NCI-H1105 (cell line): ENCODE data around the gene THRAP3.
"Not testable (repeated sequence)": the region's sequence is repeated elsewhere in the genome, so short reads cannot be mapped to it uniquely, and the experiment has no call there.

ENCODE experiments used
- DNase-seq: peaks from one replicate; lab custom pipeline; 2025; lab: John Stamatoyannopoulos, UW

Gene THRAP3

DNA sequence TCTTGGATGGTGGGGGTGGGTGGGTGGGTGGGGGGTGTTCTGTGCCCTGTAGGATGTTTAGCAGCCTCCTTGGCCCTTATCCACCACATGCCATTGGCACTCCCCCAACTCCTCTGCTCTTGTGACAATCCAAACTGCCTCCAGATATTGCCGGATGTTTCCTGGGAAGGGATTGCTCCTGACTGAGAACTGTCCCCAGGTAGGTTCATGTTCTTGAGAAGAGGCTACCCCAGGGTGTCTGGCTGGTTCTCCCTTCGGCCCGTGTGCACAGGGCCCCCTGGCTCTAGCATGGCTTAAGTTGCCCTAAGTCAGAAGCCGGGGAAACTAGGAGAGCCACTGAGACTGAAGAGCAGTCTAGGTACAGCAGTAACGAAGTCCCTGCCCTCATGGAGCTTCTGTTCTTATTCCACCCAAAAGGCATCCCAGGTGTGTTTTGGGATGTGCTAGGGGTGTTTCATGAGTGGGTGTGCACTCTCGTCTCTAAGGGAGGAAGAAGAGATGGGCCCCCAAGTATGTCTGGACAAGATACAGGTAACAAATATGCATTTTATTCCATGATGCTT, 19.8 kb upstream of the THRAP3 start:
- no peak for DNase-seq

DNA sequence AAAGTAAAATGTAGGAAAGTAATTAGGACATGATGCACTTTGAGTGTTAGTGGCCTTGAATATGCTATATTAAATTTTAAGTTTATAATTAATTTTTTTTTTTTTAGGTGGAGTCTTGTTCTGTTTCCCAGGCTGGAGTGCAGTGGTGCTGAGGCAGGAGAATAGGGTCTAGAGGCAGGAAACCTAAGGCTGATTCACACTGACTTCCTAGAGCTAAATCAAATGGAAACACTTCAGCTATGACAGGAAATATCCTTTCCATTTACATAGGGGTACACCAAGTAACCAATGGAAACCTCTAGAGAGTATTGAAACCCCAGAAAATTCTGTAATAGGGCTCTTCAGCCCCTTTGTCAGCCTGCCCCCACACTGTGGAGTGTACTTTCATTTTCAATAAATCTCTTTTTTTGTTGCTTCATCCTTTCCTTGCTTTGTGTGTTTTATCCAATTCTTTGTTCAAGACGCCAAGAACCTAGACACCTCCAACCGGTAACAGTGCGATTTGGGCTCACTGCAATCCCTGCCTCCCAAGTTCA, 17.9 kb upstream of the THRAP3 start:
- no peak for DNase-seq

DNA sequence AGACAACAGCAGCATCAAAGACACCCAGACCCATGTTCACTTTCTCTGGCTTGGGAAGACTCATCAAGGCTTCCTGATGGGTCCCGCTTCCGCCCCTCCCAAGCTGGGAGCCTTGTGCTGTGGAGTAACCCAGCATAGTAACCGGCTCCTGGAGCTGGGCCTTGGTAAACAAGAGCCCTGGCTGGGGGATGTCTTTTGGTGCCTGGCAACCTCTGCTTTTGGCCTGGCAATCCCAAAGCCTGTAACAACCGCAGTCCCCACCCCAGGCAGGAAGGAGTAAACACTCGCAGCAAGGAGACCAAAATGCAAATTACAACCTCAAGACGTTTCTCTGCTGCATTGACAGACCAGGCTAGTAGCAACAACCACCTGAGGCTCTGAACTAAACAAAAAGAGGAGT, 16.9 kb upstream of the THRAP3 start:
- no peak for DNase-seq

DNA sequence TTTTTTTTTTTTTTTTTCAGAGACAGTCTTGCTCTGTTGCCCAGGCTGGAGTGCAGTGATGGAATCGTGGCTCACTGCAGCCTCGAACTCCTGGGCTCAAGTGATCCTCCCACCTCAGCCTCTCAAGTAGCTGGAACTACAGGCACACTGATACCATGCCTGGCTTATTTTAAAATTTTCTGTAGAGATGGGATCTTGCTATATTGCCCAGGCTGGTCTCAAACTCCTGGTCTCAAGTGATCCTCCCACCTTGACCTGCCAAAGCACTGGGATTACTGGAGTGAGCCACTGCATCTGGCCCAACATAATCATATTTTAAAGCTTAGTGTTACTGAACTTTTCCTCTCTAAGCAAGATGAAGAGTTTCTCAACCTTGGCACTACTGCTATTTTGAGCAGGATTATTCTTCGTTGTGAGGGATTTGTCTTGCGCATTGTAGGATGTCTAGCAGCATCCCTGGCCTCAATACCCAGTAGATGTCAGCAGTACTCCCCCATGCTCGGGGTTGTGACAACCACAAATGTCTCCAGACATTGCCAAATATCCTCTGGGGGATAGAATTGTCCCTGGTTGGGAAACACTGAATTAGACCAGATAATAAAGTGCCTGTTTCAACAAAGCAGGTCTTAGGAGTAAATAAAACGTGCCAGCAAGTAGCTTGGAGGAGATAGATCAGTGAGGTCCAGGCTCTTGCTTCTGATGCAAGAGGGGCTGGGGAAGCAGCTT, 15.1 kb upstream of the THRAP3 start:
- no peak for DNase-seq

DNA sequence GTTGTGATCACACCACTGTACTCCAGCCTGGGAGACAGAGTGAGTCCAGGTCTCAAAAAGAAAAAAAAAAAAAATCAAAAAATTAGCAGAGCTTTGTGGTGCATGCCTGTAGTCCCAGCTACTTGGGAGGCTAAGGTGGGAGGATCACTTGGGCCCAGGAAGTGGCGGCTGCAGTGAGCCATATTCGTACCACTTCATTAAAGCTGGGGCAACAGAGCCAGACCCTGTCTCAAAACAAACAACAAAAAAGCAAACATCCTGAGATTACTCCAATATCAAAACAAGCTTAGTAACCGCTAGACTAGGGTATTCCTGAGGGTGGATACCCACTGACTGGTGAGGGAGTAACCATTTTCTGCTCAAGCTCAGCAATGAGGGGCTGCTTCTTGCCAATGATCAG, 12.9 kb upstream of the THRAP3 start:
- no peak for DNase-seq

DNA sequence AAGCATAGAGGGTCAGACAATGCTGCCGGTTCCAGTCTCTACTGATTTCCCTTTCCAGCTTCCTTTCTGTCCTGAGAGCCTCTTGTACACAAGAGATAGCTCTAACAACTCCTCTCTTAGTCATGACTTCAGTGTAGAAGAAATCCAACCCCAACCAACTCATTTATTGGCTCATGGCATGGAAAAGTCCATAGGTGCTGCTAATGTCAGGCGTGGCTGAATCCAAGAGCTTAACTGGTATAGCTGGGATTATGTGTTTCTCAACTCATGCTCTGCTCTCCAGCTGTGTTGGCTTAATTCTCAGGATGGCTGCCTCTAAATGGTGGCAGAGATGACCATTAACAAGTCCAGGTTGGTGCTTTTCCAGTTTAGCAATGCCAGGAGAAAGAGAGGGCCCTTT, 12.4 kb upstream of the THRAP3 start:
- no peak for DNase-seq

DNA sequence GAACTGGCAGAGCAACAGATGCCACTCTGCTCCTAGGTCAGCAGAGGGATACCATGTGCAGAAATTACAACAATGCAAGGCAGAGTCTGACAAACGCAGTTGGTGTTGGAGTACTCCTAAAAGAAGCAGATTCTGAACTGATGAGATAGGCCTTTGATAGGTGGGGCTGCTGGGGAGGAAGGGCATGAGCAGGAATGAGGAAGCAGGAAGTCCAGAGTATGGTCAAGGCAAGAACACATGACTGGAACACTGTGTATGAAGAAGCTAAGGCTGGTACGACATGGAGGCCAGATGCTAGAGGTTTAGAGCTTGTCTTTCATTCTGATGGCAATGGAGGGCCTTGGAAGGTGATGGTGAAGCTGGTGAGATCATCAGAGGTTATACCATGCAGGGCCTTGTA, 11.5 kb upstream of the THRAP3 start:
- DNase-seq, result no peak

DNA sequence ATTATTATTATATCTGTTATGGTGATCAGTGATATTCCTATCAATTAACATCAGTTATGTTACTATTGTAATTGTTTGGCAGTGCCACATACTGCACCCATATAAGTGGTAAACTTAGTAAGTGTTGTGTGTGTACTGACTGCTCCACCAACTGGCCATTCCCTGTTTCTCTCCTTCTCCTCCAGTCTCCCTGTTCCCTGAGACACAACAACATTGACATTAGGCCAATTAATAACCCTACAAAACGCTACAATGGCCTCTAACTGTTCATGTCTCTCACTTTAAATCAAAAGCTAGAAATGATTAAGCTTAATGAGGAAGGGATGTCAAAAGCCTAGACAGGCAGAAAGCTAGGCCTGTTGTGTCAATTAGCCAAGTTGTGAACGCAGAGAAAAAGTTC, 6.6 kb upstream of the THRAP3 start:
- no peak for DNase-seq

DNA sequence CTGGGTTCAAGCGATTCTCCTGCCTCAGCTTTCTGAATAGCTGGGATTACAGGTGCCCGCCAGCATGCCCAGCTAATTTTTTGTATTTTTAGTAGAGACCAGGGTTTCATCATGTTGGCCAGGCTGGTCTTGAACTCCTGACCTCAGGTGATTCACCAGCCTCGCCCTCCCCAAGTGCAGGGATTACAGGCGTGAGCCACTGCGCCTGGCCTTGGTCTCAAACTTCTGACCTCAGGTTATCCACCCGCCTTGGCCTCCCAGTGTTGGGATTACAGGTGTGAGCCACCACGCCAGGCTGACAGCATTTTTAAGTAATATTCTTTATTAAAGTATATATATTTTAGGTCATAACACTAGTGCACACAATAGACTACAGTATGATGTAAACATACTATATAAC, 2.3 kb upstream of the THRAP3 start:
- not testable (repeated sequence) for DNase-seq

DNA sequence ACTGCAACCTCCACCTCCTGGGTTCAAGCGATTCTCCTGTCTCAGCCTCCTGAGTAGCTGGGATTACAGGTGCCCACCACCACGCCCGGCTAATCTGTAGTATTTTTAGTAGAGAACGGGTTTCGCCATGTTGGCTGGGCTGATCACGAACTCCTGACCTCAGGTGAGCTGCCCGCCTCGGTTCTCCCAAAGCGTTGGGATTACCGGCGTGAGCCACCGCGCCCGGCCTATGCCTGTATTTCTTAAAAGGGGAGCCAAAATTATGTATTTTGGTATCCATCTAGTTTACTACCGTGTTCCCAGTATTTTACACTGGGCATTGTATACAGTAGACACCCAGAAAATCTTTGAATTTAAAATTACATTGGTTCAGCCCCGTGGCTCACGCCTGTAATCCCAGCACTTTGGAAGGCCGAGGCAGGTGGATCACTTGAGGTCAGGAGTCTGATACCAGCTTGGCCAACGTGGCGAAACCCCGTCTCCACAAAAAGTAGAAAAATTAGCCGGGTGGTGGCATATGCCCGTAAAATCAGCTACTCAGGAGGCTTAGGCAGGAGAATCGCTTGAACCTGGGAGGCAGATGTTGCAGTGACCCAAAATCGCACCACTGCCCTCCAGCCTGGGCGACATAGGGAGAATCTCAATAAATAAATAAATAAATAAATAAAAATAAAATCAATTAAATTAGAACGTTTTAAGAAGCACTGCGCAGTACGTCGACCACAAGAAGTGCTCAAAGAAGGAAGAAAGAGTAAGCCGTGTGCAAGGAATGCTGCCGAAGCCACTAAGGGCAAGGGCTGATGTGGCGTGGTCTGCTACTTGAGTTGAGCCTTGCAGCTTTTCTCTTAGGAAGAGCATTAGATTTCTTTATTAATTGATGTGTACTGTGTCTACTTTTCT, 1.5 kb upstream of the THRAP3 start:
- DNase-seq, result no peak

DNA sequence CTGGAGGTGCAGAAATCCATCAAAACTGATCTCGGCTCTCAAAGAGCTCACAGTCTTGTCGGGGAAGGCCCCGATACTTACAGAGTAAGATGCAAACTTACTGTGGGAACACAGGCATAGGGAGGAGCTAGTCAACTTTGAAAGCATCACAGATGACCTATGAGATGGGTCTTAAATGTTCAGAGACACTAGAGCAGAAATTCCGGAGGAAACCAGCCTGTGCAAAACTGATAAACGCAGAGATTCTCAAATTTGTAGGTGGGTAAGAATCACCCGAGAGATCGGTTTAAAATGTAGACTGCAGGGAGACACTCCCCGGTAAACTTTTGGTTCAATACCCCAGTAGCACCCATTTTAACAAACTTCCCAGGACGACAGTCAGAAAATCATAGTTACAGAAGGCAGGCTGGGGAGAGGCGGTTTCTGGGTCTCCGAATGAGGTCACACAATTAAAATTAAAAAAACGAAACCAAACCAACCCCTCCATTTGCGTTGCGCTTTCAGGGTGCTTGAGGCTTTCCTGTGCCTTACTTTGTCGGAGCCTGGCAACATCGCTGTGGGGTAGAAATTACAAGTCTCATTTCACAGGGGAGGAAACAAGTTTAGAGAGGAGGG, 755 bp upstream of the THRAP3 start:
- no peak for DNase-seq

DNA sequence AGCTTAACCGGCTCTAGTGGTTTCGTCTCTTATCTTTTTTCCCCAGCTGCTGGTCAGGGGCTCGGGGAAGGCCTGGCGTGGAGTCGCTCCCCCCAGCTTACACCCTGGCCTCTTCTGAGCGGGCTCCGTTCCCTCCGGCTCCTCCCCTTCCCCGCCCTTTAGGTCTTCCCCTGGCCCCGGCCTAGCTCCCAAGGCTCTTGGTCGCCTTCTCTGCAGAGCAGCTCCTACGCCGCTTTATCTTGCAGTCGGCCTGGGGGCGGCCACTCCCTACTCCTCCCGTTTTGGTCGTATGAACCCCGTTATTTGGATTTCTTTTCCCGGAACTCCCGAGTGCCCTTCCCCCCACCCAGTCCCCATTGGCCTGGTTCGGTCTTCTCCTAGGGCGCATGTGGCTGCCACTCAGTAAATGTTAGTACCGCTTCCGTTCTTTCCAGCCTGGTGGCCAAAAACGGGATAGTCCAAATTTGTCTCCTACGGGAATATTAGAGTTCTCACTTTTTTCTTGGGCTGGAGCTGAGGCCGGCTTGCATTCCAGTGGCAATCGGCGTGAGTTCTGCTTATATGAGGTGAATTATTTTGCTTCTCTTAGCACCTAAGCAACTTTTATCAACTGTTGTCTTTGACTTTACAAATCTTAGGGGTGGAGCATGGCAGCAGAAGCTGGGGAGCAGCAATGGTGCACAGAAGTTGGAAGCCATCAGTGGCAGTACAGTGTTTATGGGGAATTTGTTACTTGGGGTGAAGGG, 467 bp downstream of the THRAP3 start:
- peak; percentile 77 for DNase-seq

DNA sequence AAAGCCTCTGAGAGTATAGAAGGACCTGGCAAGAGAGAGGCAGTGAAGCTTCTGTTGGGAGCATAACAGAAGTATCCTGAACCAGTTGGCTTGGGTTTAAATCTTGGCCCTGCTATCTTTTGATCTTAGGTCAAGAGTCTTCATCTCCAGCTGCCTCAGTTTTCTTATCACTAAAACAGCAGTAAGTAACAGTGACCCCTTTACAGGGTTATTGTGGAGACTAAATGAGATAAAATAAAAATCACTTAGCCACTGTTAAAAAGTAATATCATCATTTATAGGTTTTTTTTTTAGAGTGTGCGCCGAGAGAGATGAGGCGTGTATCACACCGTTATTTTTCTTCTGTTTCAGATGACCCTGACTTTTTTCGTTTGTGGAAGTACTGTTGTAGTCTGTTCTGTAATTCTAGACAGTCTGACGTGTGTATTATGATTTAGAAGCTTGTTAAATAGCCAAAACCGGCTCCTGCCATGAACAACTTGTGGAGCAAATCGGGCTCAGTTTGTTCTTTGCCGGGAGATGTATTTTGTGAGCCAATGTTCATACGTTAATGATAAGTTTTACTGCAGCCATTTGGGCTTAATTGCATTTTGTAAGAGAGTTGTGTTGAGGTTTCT, 1.1 kb downstream of the THRAP3 start:
- no peak for DNase-seq

DNA sequence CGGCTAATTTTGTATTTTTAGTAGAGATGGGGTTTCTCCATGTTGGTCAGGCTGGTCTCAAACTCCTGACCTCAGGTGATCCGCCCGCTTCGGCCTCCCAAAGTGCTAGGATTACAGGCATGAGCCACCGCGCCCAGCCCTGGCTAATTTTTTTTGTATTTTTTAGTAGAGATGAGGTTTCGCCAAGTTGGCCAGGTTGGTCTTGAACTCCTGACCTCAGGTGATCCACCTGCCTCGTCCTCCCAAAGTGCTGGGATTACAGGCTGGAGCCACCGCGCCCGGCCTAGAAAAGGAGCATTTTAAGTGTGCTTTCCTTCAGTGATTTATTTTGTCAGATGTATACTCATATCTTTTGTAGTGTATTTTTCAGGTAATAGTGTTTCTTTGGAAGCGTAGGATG, 6.0 kb downstream of the THRAP3 start:
- DNase-seq, result not testable (repeated sequence)

DNA sequence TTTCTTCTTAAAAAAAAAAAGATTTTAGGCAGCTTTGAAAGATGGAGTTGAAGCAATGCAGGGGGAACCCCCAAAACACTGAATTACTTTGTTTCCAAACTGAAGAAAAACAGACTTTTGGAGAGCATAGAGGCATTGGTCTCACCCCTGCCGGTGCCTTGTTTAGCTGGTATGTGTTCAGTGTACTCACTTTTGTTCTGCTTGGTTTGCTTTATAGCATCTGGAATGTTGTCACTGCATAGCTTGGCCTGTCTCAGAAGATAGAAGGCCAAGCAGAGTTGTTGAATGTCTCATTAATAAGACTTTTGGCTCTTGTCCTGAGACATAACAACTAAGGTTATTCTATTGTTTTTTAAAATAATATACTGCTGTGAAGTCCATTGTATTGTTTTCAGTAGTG, 6.9 kb downstream of the THRAP3 start:
- no peak for DNase-seq

DNA sequence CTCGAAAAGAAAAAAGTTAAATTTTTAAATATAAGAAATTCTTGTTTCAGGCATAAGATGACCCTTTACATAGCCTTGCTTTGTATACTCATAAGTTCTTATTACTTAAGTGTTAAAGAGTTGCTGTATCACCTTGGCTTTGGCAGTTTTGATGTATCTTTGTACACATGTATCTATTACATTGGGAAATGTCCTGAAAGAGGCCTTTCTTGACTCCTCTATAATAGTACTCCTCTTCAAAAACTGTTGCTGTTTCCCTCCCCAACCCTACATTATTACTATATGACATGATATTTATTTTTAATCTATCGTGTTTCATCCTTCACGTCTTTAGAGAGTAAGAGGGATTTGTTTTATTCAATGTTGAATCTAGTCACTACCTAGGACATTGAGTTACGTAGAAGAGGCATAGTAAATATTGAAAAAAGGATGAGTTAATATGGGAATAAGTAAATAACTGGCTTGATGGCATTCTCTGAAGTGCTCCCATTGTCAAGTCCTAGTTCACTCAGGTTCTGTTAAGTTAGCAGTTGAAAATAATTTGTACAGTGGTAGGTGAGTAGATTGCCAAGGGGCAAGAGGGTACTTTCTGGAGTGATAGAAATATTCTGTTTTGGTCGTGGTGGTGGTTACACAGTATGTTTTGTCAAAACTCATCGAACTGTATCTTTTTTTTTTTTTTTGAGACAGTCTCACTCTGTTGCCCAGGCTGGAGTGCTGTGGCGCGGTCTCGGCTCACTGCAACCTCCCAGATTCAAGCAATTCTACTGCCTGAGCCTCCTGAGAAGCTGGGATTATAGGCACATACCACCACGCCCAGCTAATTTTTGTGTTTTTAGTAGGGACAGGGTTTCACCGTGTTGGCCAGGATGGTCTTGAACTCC, 8.2 kb downstream of the THRAP3 start:
- DNase-seq, result no peak

DNA sequence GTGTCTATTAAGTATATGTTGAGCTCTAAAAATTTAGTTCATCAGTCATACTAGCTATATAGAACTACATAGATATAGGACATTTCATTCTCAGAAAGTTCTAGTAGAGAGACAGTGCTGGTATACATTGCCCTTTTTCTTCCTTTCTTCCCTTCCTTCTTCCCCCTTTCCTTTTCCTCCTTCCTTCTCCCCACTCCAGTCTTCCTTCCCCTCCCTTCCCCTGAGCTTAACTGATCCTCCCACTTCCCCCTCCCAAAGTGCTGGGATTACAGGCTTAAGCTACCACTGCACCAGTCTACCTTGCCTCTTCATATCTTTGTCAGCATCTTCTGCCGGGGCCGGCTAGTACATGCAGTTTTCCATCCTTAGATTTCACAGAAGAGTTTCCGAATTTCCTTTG, 12.1 kb downstream of the THRAP3 start:
- DNase-seq, result no peak

DNA sequence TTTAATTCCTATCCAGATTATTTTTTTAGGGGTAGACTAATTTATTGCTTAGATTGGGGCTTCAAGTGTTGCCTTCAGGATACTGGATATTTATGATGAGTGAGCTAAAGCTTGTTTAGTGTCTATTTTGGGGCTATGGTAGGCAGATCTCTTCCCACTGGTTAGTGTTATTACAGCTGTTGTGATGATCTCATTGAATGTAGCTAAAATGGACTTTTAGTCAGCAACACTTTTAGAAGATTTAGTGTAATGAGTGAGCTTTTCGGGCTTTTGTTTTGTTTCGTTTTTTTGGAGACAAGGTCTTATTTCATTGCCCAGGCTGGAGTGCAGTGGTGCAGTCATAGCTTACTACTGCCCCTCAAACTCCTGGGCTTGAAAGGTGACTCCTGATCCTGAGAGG, 14.2 kb downstream of the THRAP3 start:
- DNase-seq, result no peak

DNA sequence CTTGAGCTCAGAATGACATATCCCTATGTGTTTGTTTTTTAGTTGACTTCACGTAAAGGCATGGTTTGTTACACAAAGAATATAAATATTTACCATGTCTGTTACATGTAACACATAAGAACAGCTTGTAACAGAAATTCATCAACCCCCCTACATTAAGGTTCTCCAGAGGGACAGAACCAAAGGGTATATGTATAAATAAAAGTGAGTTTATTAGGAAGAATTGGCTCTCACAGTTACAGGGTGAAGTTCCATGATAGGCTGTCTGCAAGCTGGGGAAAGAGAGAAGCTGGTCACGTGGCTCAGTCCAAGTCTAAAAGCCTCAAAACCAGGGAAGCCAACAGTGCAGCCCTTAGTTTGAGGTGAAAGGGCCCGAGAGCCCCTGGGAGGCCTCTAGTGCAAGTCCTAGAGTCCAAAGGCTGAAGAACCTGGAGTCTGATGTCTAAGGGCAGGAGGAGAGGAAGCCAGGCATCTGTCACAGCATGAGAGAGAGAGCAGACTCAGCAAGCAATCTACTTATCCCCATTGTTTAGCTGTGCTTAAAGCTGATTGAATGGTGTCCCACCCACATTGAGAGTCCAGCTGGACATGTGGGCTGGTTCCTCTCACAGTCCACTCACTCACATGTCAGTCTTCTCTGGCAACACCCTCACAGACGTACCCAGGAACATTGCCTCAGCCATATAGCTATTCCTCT, 15.8 kb downstream of the THRAP3 start:
- no peak for DNase-seq

DNA sequence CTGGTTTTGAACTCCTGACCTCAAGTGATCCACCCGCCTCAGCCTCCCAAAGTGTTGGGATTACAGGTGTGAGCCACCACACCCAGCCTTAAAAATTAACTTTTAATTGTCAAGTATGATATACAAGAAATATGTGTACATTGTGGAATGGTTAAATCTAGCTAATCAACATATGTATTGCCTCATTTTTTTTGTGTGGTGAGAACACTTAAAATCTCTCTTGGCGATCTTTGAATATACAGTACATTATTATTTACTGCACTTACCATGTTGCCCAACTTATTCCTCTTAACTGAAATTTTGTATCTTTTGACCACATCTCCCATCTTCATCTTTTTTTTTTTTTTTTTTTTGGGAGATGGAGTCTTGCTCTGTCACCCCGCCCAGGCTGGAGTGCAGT, 23.3 kb downstream of the THRAP3 start:
- DNase-seq, result no peak
